HG03558 (cell line): Measurements from ENCODE around the gene CDK4.
"Not testable (repeated sequence)": the region's sequence is repeated elsewhere in the genome, so short reads cannot be mapped to it uniquely, and the experiment has no call there.

ENCODE experiments used
- ATAC-seq: cut with Tn5 transposase; IDR thresholded peaks from one replicate; pipeline ENCODE4 v1.9.1; 2021; ENCODE audit warnings: moderate number of reproducible peaks; ENCODE audit not compliant: unreplicated experiment; ENCODE audit errors: extremely low read depth

CDK4 gene

GRCh38 chr12:57727758-57728395 lies 24.2 kb downstream of the CDK4 start:
- ATAC-seq, result no peak

GRCh38 chr12:57726884-57727757 lies 25.0 kb downstream of the CDK4 start:
- ATAC-seq, result no peak

DNA sequence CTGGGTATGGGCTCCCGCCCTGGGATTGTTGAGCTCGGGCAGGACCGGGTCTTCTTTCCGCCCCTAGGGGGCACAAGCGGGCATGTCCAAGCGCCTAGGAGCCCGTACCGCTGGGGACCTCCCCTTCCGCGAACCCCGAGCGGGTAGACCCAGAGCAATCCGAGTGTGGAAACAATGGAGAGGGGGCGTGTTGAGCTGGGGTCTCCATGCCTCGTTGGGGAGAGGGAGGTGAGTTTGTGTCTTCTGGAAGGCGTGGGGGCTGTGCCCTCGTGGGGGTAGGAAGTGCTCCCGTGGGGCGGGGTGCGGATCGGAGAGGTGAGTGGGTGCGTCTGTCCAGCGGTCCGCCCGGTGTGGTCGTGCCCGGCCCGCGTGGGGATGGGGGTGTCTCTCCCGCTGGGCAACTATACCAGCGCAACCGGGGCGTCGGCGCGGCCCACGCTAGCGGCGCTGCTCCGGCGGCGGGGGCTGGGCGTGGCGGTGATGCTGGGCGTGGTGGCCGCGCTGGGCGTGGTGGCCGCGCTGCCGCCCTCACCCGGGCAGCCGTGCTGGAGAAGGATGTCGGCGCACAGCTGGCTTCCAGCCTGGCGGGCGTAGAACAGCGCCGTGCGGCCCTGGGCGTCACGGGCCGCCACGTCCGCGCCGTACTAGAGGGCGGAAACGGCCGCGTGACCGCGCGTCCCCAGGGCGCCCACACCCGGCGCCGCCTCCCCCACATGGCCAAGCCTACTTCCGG lies 25.8 kb downstream of the CDK4 start:
- ATAC-seq, result no peak

GRCh38 chr12:57725851-57726150 lies 26.3 kb downstream of the CDK4 start:
- ATAC-seq, result no peak

DNA sequence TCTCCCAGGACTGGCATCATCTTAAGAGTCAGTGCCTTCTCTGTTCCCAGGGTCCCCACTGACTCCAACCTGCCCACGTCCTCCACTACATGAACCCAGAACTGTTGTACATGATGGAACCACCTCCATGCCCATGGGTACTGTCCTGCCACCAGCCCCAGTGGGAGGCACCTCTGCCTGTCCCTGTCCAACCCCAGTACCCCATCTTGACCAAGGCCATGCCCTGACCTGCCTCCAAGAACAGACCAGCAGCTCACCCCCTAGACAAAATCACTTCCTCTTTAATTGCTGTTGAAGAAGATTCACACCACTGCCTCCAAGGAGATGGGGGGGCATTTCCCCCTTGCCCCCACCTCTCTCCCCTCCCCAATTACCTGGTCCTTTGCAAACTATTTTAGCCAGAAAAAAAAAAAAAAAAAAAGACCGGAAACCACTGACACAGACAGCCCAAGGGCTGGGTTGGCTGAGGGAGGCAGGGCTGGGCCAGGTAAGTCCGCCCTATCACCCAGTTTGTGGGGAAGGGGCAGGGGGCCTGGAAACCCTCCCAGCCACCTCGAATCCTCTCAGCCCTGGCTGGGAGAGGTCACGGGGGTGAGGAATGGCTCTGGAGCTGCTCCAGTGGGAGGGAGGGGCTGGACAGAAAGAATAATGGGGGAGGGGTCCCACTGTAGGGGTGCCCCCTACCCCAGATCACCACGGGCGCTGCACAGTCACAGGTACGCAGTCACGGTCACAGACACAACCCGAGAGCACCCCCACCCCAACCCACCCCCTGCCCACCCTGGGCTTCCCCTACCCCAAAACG lies 27.0 kb downstream of the CDK4 start:
- no peak for ATAC-seq

DNA sequence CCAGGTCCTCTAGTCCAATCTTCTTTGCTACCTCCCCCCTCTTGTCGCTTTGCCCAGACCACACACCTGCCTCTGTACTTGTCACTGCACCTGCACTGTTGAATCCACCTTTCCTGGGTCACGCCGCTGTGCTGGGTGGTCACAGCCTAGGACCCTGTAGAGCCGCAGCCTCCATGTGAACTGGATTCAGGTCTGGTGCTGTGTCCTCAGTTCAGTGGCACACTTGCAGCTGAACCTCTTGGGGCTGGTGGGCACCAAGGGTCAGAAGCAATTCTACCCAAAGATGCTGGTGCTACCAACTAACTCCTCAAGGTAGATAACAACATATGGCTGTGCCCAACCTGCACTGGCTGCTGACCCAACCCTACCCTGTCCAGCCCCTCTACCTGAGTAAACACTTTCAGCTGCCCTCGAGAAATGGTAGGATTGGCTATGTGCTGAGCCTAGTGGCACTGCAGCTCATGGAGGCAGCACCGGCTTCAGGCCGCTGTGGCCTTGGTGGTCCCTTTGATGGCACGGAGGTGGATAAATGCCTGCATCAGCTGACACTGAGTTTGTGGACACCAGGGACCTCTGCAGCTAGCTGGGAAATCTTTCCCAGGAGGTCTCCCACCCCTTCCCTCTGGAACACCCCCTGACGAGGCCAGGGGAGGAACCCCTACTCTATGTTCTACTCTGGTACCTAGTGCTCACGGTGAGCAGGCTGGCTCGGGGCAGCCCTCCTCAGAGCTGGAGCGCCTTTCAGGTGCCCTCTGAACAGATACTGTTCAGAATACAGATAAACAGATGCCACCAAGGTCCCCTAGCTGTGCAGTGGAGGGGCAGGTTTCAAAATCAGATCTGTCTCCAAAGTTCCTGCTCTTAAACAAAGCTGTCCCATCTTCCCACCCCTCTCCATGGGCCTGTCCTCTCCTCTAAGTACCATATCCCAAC lies 27.8 kb downstream of the CDK4 start:
- no peak for ATAC-seq

DNA sequence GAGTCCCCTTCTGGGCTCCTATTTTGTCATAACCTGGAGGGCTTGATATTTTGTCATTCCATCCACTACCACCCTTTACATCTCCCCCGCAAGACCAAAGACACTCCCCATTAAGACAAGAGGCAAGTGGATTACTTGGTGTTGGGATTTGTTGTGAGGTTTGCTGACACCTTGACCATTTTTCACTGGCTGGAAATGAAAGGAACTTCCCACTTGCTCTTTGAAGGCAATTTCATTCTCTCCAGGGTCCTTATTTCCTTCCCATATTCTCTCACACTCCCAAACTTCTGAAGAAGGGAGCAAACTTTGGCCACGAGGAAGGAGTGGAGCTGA lies 28.5 kb downstream of the CDK4 start:
- ATAC-seq, result no peak

- ATAC-seq, result no peak
These were observed 29.1 kb downstream of the CDK4 start for GRCh38 chr12:57722716-57723629.

- ATAC-seq, result not testable (repeated sequence)
These were observed 30.1 kb downstream of the CDK4 start for GRCh38 chr12:57721846-57722608.

DNA sequence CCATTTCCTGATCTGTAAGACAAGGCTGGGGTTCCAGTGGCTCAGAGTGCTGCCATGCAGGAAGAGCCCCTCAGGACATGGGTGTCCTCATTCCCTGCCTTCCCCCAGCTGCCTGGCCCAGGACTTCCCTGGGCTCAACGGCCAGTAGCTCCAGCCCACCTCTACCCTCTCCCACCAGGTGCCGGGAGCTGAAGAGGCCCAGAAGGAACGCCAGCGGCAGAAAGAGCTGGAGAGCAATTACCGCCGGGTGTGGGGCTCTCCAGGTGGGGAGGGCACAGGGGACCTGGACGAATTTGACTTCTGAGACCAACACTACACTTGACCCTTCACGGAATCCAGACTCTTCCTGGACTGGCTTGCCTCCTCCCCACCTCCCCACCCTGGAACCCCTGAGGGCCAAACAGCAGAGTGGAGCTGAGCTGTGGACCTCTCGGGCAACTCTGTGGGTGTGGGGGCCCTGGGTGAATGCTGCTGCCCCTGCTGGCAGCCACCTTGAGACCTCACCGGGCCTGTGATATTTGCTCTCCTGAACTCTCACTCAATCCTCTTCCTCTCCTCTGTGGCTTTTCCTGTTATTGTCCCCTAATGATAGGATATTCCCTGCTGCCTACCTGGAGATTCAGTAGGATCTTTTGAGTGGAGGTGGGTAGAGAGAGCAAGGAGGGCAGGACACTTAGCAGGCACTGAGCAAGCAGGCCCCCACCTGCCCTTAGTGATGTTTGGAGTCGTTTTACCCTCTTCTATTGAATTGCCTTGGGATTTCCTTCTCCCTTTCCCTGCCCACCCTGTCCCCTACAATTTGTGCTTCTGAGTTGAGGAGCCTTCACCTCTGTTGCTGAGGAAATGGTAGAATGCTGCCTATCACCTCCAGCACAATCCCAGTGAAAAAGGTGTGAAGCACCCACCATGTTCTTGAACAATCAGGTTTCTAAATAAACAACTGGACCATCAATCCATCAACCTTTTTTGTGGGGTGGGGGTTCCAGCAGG lies 31.2 kb downstream of the CDK4 start:
- no peak for ATAC-seq

DNA sequence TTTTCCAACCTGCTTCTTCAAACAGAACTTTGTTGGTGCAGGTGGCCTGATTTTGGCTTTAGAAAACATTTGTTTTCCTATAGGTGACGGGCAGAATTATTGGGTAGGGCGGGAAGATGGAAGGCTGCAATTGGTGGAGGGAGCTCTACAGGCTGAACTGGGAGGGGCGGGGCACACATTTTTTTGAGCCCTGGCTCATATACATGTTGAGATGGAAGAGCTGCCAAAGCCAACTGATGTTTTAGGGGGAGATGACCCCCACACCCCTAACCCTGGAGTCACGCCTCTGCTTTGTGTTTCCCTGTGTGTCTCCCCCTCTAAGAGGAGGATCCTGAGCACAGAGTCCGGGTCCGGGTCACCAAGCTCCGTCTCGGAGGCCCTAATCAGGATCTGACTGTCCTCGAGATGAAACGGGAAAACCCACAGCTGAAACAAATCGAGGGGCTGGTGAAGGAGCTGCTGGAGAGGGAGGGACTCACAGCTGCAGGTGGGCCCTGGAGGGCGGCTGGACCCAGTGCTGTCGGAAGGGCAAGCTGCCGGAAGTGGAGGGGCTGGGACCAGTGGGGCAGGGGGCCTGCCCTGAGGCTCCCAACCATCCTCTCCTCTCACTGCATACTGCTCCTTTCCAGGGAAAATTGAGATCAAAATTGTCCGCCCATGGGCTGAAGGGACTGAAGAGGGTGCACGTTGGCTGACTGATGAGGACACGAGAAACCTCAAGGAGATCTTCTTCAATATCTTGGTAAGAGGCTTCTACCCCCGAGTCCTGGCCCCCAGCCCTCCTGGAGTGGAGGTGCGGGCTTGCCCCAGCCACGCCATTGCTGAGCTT lies 32.1 kb downstream of the CDK4 start:
- no peak for ATAC-seq

- ATAC-seq, result no peak
These were observed 33.2 kb downstream of the CDK4 start for GRCh38 chr12:57718641-57719528.

DNA sequence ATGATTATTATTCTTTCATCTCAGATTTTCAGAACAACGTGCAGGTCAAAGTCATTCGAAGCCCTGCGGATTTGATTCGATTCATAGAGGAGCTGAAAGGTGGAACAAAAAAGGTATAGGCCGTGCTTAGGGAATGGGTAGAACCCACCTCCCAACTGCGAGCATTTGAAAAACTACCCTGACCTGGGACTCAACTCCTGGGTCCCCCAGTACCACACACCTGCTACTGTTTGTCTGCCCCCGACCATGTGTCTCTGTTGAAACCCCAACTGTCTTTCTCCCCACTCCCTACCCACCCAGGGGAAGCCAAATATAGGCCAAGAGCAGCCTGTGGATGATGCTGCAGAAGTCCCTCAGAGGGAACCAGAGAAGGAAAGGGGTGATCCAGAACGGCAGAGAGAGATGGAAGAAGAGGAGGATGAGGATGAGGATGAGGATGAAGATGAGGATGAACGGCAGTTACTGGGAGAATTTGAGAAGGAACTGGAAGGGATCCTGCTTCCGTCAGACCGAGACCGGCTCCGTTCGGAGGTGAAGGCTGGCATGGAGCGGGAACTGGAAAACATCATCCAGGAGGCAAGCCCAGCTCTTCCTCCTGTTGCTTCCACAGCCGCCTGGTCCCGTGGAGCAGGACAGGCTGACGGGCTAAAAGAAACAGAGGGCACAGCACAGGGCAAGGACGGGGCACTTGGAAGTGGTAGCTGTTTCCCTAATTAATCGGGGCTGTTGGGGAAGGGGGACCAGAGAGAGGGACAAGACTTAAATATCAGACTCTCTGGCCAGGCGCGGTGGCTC lies 34.1 kb downstream of the CDK4 start:
- ATAC-seq, result no peak

- ATAC-seq, result no peak
These were observed 35.0 kb downstream of the CDK4 start for GRCh38 chr12:57717131-57717530.
